CD14-positive monocyte (primary cell): Measurements from ENCODE around the gene CDH15. TPM values are rescaled to one million over a fixed set of nuclear protein-coding genes. Genes with fewer than 3 reads are reported as not detected.
A peak's percentile ranks its signal among the peaks of the same experiment; 100 is the strongest.

Experiments
- DNase-seq, 3 donors: peaks; one replicate each; pipeline ENCODE4 v3.0.0-alpha.2; 2011 to 2022
- H2AFZ ChIP-seq: 2 replicates; pipeline ENCODE4 v1.6.0; 2012; ENCODE audit warnings: mild to moderate bottlenecking, low read depth, low read length, inconsistent platforms; ENCODE audit not compliant: insufficient read depth, poor library complexity, severe bottlenecking
- H3K27ac ChIP-seq, 2 donors: 1 replicate in 1 of 2; 2 replicates in 1 of 2; pipeline ENCODE4 v1.5.1; 2012 to 2013; ENCODE audit warnings: low read length in 2 of 2, control low read depth in 1 of 2, inconsistent platforms in 1 of 2, low read depth in 1 of 2, mild to moderate bottlenecking in 1 of 2
- H3K27me3 ChIP-seq, 2 donors: one replicate each; pipeline versions ENCODE4 v1.6.0 to v1.6.1; 2011 to 2013; ENCODE audit warnings: low read length in 2 of 2; ENCODE audit not compliant: control insufficient read depth in 2 of 2, insufficient read depth in 2 of 2
- H3K36me3 ChIP-seq, 2 donors: replicated peaks in 1 of 2; 1 replicate in 1 of 2; 2 replicates in 1 of 2; pipeline versions ENCODE4 v1.5.1 to v1.6.1; 2012 to 2013; ENCODE audit warnings: low read length in 2 of 2, control low read depth in 1 of 2, inconsistent platforms in 1 of 2, mild to moderate bottlenecking in 1 of 2; ENCODE audit not compliant: insufficient read depth in 2 of 2, control insufficient read depth in 1 of 2
- H3K4me1 ChIP-seq, 2 donors: 1 replicate in 1 of 2; 2 replicates in 1 of 2; pipeline versions ENCODE4 v1.5.1 to v1.6.1; 2012 to 2013; ENCODE audit warnings: low read length in 2 of 2, control low read depth in 1 of 2, inconsistent platforms in 1 of 2, mild to moderate bottlenecking in 1 of 2, moderate library complexity in 1 of 2; ENCODE audit not compliant: insufficient read depth in 2 of 2, control insufficient read depth in 1 of 2
- H3K4me2 ChIP-seq: replicated peaks from 2 replicates; pipeline ENCODE3; 2012; ENCODE audit warnings: low read length, moderate library complexity, mild to moderate bottlenecking; ENCODE audit not compliant: poor library complexity, severe bottlenecking; ENCODE audit errors: extremely low read depth
- H3K4me3 ChIP-seq, 3 experiments: fragments of 200-600 bp in 1 of 3; sonication (generic) in 1 of 3; replicated peaks in 1 of 3; 1 replicate in 2 of 3; 2 replicates in 1 of 3; pipeline ENCODE4 v1.5.1; 2011 to 2013; ENCODE audit warnings: low read length in 3 of 3, mild to moderate bottlenecking in 3 of 3, control low read depth in 2 of 3, low read depth in 2 of 3, inconsistent platforms in 1 of 3, moderate library complexity in 1 of 3
- H3K79me2 ChIP-seq: 2 replicates; pipeline ENCODE4 v1.6.0; 2012; ENCODE audit warnings: mild to moderate bottlenecking, control low read depth, inconsistent platforms, low read length, moderate library complexity; ENCODE audit not compliant: insufficient read depth
- H3K9ac ChIP-seq: 2 replicates; pipeline ENCODE4 v1.6.0; 2017; ENCODE audit warnings: low read length, mild to moderate bottlenecking; ENCODE audit not compliant: insufficient read depth, poor library complexity, severe bottlenecking
- H3K9me3 ChIP-seq, 2 donors: replicated peaks in 1 of 2; 1 replicate in 1 of 2; 2 replicates in 1 of 2; pipeline versions ENCODE4 v1.5.1 to v1.6.1; 2012 to 2013; ENCODE audit warnings: low read length in 2 of 2, control low read depth in 1 of 2; ENCODE audit not compliant: control insufficient read depth in 1 of 2, insufficient read depth in 1 of 2
- H4K20me1 ChIP-seq: 2 replicates; pipeline ENCODE4 v1.6.0; 2012; ENCODE audit warnings: mild to moderate bottlenecking, low read length, control low read depth, moderate library complexity; ENCODE audit not compliant: insufficient read depth
- H3K27ac Mint-ChIP-seq, 7 donors: one replicate each; pipeline ENCODE4 v1.8.0; 2020; ENCODE audit warnings: mild to moderate bottlenecking in 7 of 7, mixed read lengths in 7 of 7, moderate library complexity in 6 of 7, inconsistent platforms in 2 of 7
- H3K27me3 Mint-ChIP-seq, 3 donors: one replicate each; pipeline ENCODE4 v1.8.0; 2021 to 2022; ENCODE audit warnings: low read depth in 3 of 3, mild to moderate bottlenecking in 3 of 3, mixed read lengths in 3 of 3, moderate library complexity in 3 of 3, inconsistent platforms in 1 of 3
- H3K36me3 Mint-ChIP-seq, 2 donors: one replicate each; pipeline ENCODE4 v1.8.0; 2020; ENCODE audit warnings: mixed read lengths in 2 of 2, inconsistent platforms in 1 of 2, mild to moderate bottlenecking in 1 of 2
- H3K4me1 Mint-ChIP-seq: one replicate; pipeline ENCODE4 v1.8.0; 2020; ENCODE audit warnings: mild to moderate bottlenecking, mixed read lengths
- H3K4me3 Mint-ChIP-seq, 2 donors: one replicate each; pipeline ENCODE4 v1.8.0; 2020; ENCODE audit warnings: mild to moderate bottlenecking in 2 of 2, mixed read lengths in 2 of 2, moderate library complexity in 1 of 2
- H3K9me3 Mint-ChIP-seq, 7 donors: one replicate each; pipeline ENCODE4 v1.8.0; 2020 to 2022; ENCODE audit warnings: mixed read lengths in 7 of 7, mild to moderate bottlenecking in 6 of 7, moderate library complexity in 6 of 7, inconsistent platforms in 2 of 7
- CTCF ChIP-seq: fragments of 200-600 bp; IDR thresholded peaks from one replicate; pipeline ENCODE4 v1.8.0; 2022; ENCODE audit warnings: antibody characterized with exemption, mild to moderate bottlenecking
- WGBS: methylation state at CpG from one replicate; pipeline ENCODE4 v1.1.5; 2013; ENCODE audit warnings: missing lambda C conversion rate; ENCODE audit not compliant: insufficient coverage; 5-methylcytosine and 5-hydroxymethylcytosine counted together
- intact Hi-C, 2 donors: fragments of 100-400 bp; cut with micrococcal nuclease; formaldehyde crosslinking; loops; one replicate each; pipeline versions ENCODE4 v1.15.0 to v1.15.1; 2023
- polyA plus RNA-seq, 3 donors: library from polyadenylated mRNA; depleted of rRNA in 1 of 3; unstranded in 2 of 3; stranded (reverse) in 1 of 3; fragments of 300-500 nt in 2 of 3; fragments of >200 nt in 1 of 3; fragmentation: Illumina TruSeq in 2 of 3; gene quantifications; 1 replicate in 2 of 3; 2 replicates in 1 of 3; pipeline ENCODE4 v1.2.3, GENCODE V29; 2012 to 2021

Gene CDH15
- polyA plus RNA-seq, 3 donors = not detected

GRCh38 chr16:89210904-89211515 is 39.5 kb downstream of the CDH15 start:
- no peak for DNase-seq
- no peak overlapping the region for H3K27ac ChIP-seq
- H3K9me3 ChIP-seq = no peaks in the 10 kb centered on the region
- H3K27me3 Mint-ChIP-seq = peaks cover 8 to 21% (median 11%) of the 10 kb centered on the region in 3 donors
- peak overlapping the region in 1 of 7 donors; percentile 13 for H3K27ac Mint-ChIP-seq
- no peak overlapping the region for H2AFZ ChIP-seq
- H3K4me1 ChIP-seq = no peaks in the 10 kb centered on the region
- no peaks in the 10 kb centered on the region for H3K4me1 Mint-ChIP-seq
- H4K20me1 ChIP-seq = no peaks in the 10 kb centered on the region
- H3K9me3 Mint-ChIP-seq = peaks cover 0 to 2% (median 0%) of the 10 kb centered on the region in 7 donors
- H3K36me3 ChIP-seq = no peaks in the 10 kb centered on the region
- no peak overlapping the region for H3K4me2 ChIP-seq
- H3K79me2 ChIP-seq = no peaks in the 10 kb centered on the region
- 94% methylated on average over 11 of the region's 15 CpGs for WGBS
- intact Hi-C loops = loop anchor here in 1 of 2 donors (10.0 kb wide), 2 partner anchors 356 to 396 kb away; partner anchors contain the start of genes APRT, GALNS and TRAPPC2L
- H3K9ac ChIP-seq = no peak overlapping the region
- peaks cover 0 to 2% of the 10 kb centered on the region in 2 donors for H3K27me3 ChIP-seq
- no peak overlapping the region for H3K4me3 Mint-ChIP-seq
- H3K4me3 ChIP-seq = no peak overlapping the region
- H3K36me3 Mint-ChIP-seq = no peaks in the 10 kb centered on the region
- TF ChIP-seq CTCF = no peak

DNA sequence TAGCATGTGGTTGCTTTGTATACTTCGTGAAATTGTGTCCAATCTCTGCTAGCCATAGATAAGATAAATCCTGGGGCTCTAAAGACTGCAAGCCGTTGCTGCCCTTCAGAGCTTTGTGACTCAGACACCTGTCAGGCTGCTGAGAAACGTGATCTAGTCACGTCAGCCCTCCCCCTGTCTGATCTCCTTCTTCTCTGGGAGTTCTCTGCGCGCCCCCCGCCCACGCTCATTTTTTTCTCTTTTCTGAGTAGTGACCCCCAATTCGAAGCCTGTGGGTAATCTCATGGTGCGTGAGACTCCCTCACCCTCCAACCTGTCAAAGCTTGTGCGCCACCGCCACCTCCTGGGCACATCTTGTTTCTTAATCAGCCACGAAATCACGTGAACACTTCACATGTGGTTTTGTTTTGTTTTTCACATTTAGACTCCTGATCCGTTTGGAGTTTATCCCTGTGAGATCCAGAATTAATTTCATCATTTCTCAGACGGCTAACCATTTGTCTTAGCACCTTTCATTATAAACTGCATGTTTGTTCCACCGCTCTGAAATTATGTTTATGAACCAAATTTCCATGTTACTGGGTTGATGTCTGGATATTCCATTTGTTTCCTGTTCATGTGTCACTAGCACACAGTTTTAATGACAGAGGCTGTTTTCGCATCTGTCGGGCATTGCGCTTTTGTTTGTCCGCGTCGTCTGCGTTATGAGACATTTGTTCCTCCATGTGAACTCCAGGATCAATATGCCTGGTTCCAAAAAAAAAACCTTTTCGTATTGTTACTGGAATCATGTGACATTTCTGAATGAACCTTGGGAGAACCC is 45.0 kb downstream of the CDH15 start:
- WGBS = 1% methylated on average over 23 of the region's 25 CpGs
- peak overlapping the region; percentile 89 for H3K4me2 ChIP-seq
- H3K4me1 Mint-ChIP-seq = peaks cover 17% of the 10 kb centered on the region
- peak overlapping the region; percentile 68 to 94 for H3K27ac ChIP-seq
- H3K9me3 Mint-ChIP-seq = peaks cover 0 to 2% (median 0%) of the 10 kb centered on the region in 7 donors
- H3K27me3 Mint-ChIP-seq = peaks cover 0 to 1% (median 1%) of the 10 kb centered on the region in 3 donors
- peak; percentile 83 for TF ChIP-seq CTCF
- DNase-seq = peak; percentile 66 to 76 (median 75)
- H3K36me3 Mint-ChIP-seq = peaks cover 5 to 15% of the 10 kb centered on the region in 2 donors
- peaks cover 14% of the 10 kb centered on the region for H4K20me1 ChIP-seq
- intact Hi-C loops = loop anchor here (2.0 to 10.0 kb wide), 5 partner anchors 274 to 480 kb away; partner anchors contain the start of genes APRT (in 1 of the 2), GALNS (in 1 of the 2) and TRAPPC2L (in 1 of the 2)
- H3K27ac Mint-ChIP-seq = peak overlapping the region; percentile 90 to 97 (median 93)
- H3K4me3 ChIP-seq = peak overlapping the region; percentile 56 to 93 (median 61)
- H3K79me2 ChIP-seq = peaks cover 16% of the 10 kb centered on the region
- peaks cover 10 to 11% of the 10 kb centered on the region in 2 donors for H3K36me3 ChIP-seq
- no peaks in the 10 kb centered on the region for H3K27me3 ChIP-seq
- peak overlapping the region; percentile 88 to 91 for H3K4me3 Mint-ChIP-seq
- peaks cover 16 to 19% of the 10 kb centered on the region in 2 donors for H3K4me1 ChIP-seq
- peak overlapping the region; percentile 91 for H3K9ac ChIP-seq
- H2AFZ ChIP-seq = peak overlapping the region; percentile 89
- no peaks in the 10 kb centered on the region for H3K9me3 ChIP-seq
